Measurements from ENCODE around the gene CELF2.

DNA sequence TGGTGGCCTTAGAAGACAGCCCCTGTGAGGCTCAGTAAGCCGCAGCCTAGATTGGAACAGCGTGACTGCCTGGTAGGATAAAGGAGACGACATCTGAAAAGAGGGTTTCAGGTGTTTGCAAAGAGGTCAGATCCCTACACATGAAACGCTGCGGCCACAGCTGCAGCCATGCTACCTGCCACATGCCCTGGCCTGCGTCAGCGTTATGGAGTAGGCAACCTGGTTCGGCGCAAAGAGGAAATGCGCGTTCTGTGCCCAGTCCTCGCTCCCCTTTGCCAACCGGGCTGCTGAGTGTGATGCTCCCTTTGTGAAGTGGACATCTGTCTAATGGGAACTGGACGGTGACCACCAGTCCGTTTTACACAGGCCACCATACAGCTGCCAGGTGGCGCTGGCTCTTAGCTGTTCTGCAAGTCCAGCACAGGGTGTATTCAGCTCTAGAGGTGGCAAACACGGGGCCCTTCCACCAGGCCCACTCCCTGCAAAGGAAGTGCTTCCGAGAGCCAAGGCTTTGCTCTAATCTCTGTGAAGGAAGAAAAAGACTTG lies 160.3 kb downstream of the CELF2 start:
- TF ChIP-seq CTCF (conservative IDR thresholded peaks at IDR 0.05; ENCODE audit: low read depth, low read length) (no peak), RAD21 (IDR thresholded peaks at IDR 0.05; ENCODE audit: low read length) (no peak), POLR2A (IDR thresholded peaks at IDR 0.05; ENCODE audit: low read depth, low read length) (no peak), BHLHE40 (IDR thresholded peaks at IDR 0.05; ENCODE audit: low read depth, low read length) (no peak), MXI1 (IDR thresholded peaks at IDR 0.05; ENCODE audit: borderline replicate concordance, low read depth, low read length) (no peak), RFX5 (IDR thresholded peaks at IDR 0.05; ENCODE audit: low read depth, low read length) (no peak), ELK1 (IDR thresholded peaks at IDR 0.05; ENCODE audit: borderline replicate concordance, low read depth, low read length) (no peak), CEBPB (IDR thresholded peaks at IDR 0.05; ENCODE audit: low read depth, low read length) (no peak), SMC3 (IDR thresholded peaks at IDR 0.05; ENCODE audit: low read depth, low read length) (no peak), MAZ (IDR thresholded peaks at IDR 0.05; ENCODE audit: borderline replicate concordance, low read depth, low read length) (no peak), MAFK (IDR thresholded peaks at IDR 0.05; ENCODE audit: low read depth, low read length) (no peak), CHD1 (IDR thresholded peaks at IDR 0.05; ENCODE audit: low read depth, low read length) (no peak)
- TF ChIP-seq, protein P1, sequence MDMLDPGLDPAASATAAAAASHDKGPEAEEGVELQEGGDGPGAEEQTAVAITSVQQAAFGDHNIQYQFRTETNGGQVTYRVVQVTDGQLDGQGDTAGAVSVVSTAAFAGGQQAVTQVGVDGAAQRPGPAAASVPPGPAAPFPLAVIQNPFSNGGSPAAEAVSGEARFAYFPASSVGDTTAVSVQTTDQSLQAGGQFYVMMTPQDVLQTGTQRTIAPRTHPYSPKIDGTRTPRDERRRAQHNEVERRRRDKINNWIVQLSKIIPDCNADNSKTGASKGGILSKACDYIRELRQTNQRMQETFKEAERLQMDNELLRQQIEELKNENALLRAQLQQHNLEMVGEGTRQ (IDR thresholded peaks at IDR 0.05; ENCODE audit: low read depth, low read length) = no peak
